Neural cell (in vitro differentiated cells): ENCODE measurements around the gene PARP15. TPM values are rescaled to one million over a fixed set of nuclear protein-coding genes. Genes with fewer than 3 reads are reported as not detected.

Source experiments
- H2AFZ ChIP-seq: fragments of 200-600, 300-800 bp; sonication (generic), shearing (Covaris generic); 2 replicates; pipeline ENCODE4 v1.6.0; 2014; ENCODE audit warnings: low read depth, mild to moderate bottlenecking, antibody characterized with exemption, low read length, moderate library complexity
- H3F3A ChIP-seq: fragments of 200-600 bp; shearing (Covaris generic); 2 replicates; pipeline ENCODE4 v1.6.1; 2016; ENCODE audit warnings: mild to moderate bottlenecking, moderate library complexity, mixed read lengths, antibody characterized with exemption, low read length; ENCODE audit not compliant: insufficient read depth, poor library complexity, severe bottlenecking
- H3K27ac ChIP-seq: fragments of 200-600, 300-800 bp; sonication (generic), shearing (Covaris generic); 2 replicates; pipeline ENCODE4 v1.5.1; 2014; ENCODE audit warnings: mild to moderate bottlenecking, low read length, moderate library complexity
- H3K27me3 ChIP-seq: fragments of 300-800, 200-600 bp; sonication (generic), shearing (Covaris generic); 2 replicates; pipeline ENCODE4 v1.6.0; 2014; ENCODE audit warnings: mild to moderate bottlenecking, low read depth, low read length, moderate library complexity; ENCODE audit not compliant: insufficient read depth
- H3K36me3 ChIP-seq: fragments of 300-800, 200-600 bp; sonication (generic), shearing (Covaris generic); 2 replicates; pipeline ENCODE4 v1.5.1; 2014; ENCODE audit warnings: mild to moderate bottlenecking, antibody characterized with exemption, low read length, moderate library complexity; ENCODE audit not compliant: insufficient read depth
- H3K4me2 ChIP-seq: fragments of 300-800, 200-600 bp; sonication (generic), shearing (Covaris generic); 2 replicates; pipeline ENCODE4 v1.6.0; 2014; ENCODE audit warnings: mild to moderate bottlenecking, low read length
- H3K4me3 ChIP-seq: fragments of 300-800, 200-600 bp; sonication (generic), shearing (Covaris generic); 2 replicates; pipeline ENCODE4 v1.5.1; 2014; ENCODE audit warnings: mild to moderate bottlenecking, low read length, moderate library complexity
- H3K79me2 ChIP-seq: fragments of 200-600 bp; shearing (Covaris generic); replicated peaks from 2 replicates; pipeline ENCODE4 v1.6.0; 2014; ENCODE audit warnings: mild to moderate bottlenecking, low read length, moderate library complexity; ENCODE audit not compliant: insufficient read depth
- H3K9ac ChIP-seq: fragments of 300-800, 200-600 bp; sonication (generic), shearing (Covaris generic); 2 replicates; pipeline ENCODE4 v1.6.1; 2016; ENCODE audit warnings: mild to moderate bottlenecking, low read length, mixed read lengths
- H3K9me2 ChIP-seq: fragments of 200-600 bp; shearing (Covaris generic); 2 replicates; pipeline ENCODE4 v1.6.1; 2016; ENCODE audit warnings: mild to moderate bottlenecking, low read length, mixed read lengths; ENCODE audit not compliant: insufficient read depth
- H3K9me3 ChIP-seq: fragments of 200-600, 300-800 bp; sonication (generic), shearing (Covaris generic); 2 replicates; pipeline ENCODE4 v1.6.1; 2016; ENCODE audit warnings: mild to moderate bottlenecking, mixed run types, low read length, moderate library complexity, mixed read lengths
- H4K20me1 ChIP-seq: fragments of 200-600 bp; shearing (Covaris generic); 2 replicates; pipeline ENCODE4 v1.6.1; 2016; ENCODE audit warnings: mild to moderate bottlenecking, mixed run types; ENCODE audit not compliant: insufficient read depth
- EP300 ChIP-seq: fragments of 450-650 bp; conservative IDR thresholded peaks from 2 replicates; pipeline ENCODE4 v1.6.1; 2014; ENCODE audit warnings: antibody characterized with exemption, mild to moderate bottlenecking, moderate library complexity; ENCODE audit not compliant: poor library complexity, severe bottlenecking
- EZH2 ChIP-seq: fragments of 200-600, 300-800 bp; shearing (Covaris generic), sonication (generic); IDR thresholded peaks from 2 replicates; pipeline ENCODE4 v1.6.1; 2014; ENCODE audit warnings: antibody characterized with exemption, low read length, borderline replicate concordance, mild to moderate bottlenecking; ENCODE audit not compliant: insufficient read depth, poor library complexity, severe bottlenecking
- MXI1 ChIP-seq: fragments of 450-650 bp; conservative IDR thresholded peaks from 2 replicates; pipeline ENCODE4 v1.6.1; 2014; ENCODE audit warnings: antibody characterized with exemption, mild to moderate bottlenecking; ENCODE audit not compliant: poor library complexity, severe bottlenecking
- POLR2AphosphoS5 ChIP-seq: IDR thresholded peaks from 2 replicates; pipeline ENCODE4 v1.6.1; 2012
- RAD21 ChIP-seq: fragments of 450-650 bp; conservative IDR thresholded peaks from 2 replicates; pipeline ENCODE4 v1.6.1; 2014; ENCODE audit warnings: antibody characterized with exemption, mild to moderate bottlenecking, moderate library complexity
- SMC3 ChIP-seq: fragments of 450-650 bp; conservative IDR thresholded peaks from 2 replicates; pipeline ENCODE4 v1.6.1; 2014; ENCODE audit warnings: antibody characterized with exemption, mild to moderate bottlenecking, moderate library complexity; ENCODE audit not compliant: poor library complexity
- TAF1 ChIP-seq: IDR thresholded peaks from 2 replicates; pipeline ENCODE4 v1.6.1; 2012; ENCODE audit warnings: low read depth
- polyA plus RNA-seq: library from polyadenylated mRNA; depleted of rRNA; stranded (reverse); fragments of >200 nt; gene quantifications from 2 replicates; pipeline ENCODE4 v1.2.3, GENCODE V29; 2014
- TF ChIP-seq, protein P1 (sequence below): fragments of 450-650 bp; IDR thresholded peaks from 2 replicates; pipeline ENCODE4 v1.5.1; 2014; ENCODE audit warnings: antibody characterized with exemption, mild to moderate bottlenecking, moderate library complexity; ENCODE audit not compliant: poor library complexity, severe bottlenecking
- TF ChIP-seq, protein P2 (sequence below): IDR thresholded peaks from 2 replicates; pipeline ENCODE4 v1.6.1; 2012; ENCODE audit warnings: borderline replicate concordance

Gene PARP15
- polyA plus RNA-seq, 1 donor from 2014 or later: not detected

- H3K4me2 ChIP-seq: no peak overlapping the region
- H2AFZ ChIP-seq: no peak overlapping the region
- no peak overlapping the region for H3K4me3 ChIP-seq
- H3K27me3 ChIP-seq: no peaks in the 10 kb centered on the region
- H3K36me3 ChIP-seq: no peaks in the 10 kb centered on the region
- no peaks in the 10 kb centered on the region for H4K20me1 ChIP-seq
- H3K9ac ChIP-seq: no peak overlapping the region
- no peaks in the 10 kb centered on the region for H3K79me2 ChIP-seq
- H3K9me3 ChIP-seq: no peaks in the 10 kb centered on the region
- no peaks in the 10 kb centered on the region for H3F3A ChIP-seq
- H3K9me2 ChIP-seq: no peaks in the 10 kb centered on the region
- TF ChIP-seq MXI1 (no peak), EZH2 (no peak), RAD21 (no peak), SMC3 (no peak), EP300 (no peak), TAF1 (no peak), POLR2AphosphoS5 (no peak)
- TF ChIP-seq, protein P1, sequence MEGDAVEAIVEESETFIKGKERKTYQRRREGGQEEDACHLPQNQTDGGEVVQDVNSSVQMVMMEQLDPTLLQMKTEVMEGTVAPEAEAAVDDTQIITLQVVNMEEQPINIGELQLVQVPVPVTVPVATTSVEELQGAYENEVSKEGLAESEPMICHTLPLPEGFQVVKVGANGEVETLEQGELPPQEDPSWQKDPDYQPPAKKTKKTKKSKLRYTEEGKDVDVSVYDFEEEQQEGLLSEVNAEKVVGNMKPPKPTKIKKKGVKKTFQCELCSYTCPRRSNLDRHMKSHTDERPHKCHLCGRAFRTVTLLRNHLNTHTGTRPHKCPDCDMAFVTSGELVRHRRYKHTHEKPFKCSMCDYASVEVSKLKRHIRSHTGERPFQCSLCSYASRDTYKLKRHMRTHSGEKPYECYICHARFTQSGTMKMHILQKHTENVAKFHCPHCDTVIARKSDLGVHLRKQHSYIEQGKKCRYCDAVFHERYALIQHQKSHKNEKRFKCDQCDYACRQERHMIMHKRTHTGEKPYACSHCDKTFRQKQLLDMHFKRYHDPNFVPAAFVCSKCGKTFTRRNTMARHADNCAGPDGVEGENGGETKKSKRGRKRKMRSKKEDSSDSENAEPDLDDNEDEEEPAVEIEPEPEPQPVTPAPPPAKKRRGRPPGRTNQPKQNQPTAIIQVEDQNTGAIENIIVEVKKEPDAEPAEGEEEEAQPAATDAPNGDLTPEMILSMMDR: no peak
- TF ChIP-seq, protein P2, sequence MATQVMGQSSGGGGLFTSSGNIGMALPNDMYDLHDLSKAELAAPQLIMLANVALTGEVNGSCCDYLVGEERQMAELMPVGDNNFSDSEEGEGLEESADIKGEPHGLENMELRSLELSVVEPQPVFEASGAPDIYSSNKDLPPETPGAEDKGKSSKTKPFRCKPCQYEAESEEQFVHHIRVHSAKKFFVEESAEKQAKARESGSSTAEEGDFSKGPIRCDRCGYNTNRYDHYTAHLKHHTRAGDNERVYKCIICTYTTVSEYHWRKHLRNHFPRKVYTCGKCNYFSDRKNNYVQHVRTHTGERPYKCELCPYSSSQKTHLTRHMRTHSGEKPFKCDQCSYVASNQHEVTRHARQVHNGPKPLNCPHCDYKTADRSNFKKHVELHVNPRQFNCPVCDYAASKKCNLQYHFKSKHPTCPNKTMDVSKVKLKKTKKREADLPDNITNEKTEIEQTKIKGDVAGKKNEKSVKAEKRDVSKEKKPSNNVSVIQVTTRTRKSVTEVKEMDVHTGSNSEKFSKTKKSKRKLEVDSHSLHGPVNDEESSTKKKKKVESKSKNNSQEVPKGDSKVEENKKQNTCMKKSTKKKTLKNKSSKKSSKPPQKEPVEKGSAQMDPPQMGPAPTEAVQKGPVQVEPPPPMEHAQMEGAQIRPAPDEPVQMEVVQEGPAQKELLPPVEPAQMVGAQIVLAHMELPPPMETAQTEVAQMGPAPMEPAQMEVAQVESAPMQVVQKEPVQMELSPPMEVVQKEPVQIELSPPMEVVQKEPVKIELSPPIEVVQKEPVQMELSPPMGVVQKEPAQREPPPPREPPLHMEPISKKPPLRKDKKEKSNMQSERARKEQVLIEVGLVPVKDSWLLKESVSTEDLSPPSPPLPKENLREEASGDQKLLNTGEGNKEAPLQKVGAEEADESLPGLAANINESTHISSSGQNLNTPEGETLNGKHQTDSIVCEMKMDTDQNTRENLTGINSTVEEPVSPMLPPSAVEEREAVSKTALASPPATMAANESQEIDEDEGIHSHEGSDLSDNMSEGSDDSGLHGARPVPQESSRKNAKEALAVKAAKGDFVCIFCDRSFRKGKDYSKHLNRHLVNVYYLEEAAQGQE: no peak
- no peak overlapping the region for H3K27ac ChIP-seq
Measured at GRCh38 chr3:122533480-122533879, 44.0 kb upstream of the PARP15 start.

- no peak overlapping the region for H3K27ac ChIP-seq
Measured at GRCh38 chr3:122533931-122534334, 43.5 kb upstream of the PARP15 start.

More at GRCh38 chr3:122533931-122534334, 43.5 kb upstream of the PARP15 start:
- no peak overlapping the region for H3K4me3 ChIP-seq
- no peaks in the 10 kb centered on the region for H3K9me3 ChIP-seq
- no peaks in the 10 kb centered on the region for H3K36me3 ChIP-seq
- H3F3A ChIP-seq: no peaks in the 10 kb centered on the region
- H3K27me3 ChIP-seq: no peaks in the 10 kb centered on the region
- no peaks in the 10 kb centered on the region for H4K20me1 ChIP-seq
- H3K79me2 ChIP-seq: no peaks in the 10 kb centered on the region
- no peaks in the 10 kb centered on the region for H3K9me2 ChIP-seq
- H2AFZ ChIP-seq: no peak overlapping the region
- no peak overlapping the region for H3K4me2 ChIP-seq
- no peak overlapping the region for H3K9ac ChIP-seq
- no peak for TF ChIP-seq TAF1
- no peak for TF ChIP-seq EZH2
- no peak for TF ChIP-seq POLR2AphosphoS5
- TF ChIP-seq RAD21: no peak
- no peak for TF ChIP-seq SMC3
- TF ChIP-seq, protein P2: no peak
- TF ChIP-seq MXI1: no peak
- TF ChIP-seq, protein P1: no peak
- TF ChIP-seq EP300: no peak
